Kasumi-1 (cell line): ENCODE measurements around the gene CDK14.

ENCODE experiments used
- DNase-seq, 2 experiments: peaks; one replicate each; lab custom pipeline; 2025; lab: John Stamatoyannopoulos, UW

CDK14 gene

DNA sequence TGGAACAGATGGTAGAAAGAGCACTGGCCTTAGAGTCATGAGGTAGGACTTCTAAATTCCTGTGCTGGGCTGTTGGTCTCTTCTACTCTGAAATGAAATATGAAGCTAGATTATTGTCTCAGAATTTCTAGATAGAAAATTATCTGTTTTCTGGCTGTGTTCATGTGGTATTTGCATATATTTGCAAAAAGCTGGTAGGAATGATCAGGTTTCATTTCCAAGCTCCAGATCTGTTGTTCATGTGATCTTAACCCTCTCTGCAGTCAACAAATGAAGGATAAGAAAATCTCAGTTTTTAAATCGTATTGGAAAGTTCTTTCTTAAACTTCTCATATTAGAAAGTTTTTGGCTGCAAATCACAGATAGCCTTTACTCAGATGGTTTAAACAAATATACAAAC lies 248.3 kb downstream of the CDK14 start:
- no peak for DNase-seq

DNA sequence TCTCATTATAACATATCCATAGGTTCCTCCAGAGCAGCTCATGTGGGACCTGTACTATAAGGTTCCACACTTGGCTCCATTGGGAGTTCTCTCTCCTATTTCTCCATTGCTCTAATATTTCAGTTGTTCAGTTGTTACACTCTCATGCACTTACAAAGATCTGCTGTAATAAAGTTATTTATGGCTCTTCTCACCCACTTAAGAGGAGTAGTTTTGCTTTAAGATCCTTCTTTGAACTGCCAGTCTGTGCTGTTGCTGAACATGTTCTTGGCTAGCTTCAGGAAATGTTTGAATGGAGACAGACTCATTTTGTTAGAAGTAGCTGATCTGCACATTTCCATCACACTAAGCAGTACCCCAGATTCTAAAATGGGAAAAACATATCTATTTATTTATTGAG lies 250.1 kb downstream of the CDK14 start:
- no peak for DNase-seq

DNA sequence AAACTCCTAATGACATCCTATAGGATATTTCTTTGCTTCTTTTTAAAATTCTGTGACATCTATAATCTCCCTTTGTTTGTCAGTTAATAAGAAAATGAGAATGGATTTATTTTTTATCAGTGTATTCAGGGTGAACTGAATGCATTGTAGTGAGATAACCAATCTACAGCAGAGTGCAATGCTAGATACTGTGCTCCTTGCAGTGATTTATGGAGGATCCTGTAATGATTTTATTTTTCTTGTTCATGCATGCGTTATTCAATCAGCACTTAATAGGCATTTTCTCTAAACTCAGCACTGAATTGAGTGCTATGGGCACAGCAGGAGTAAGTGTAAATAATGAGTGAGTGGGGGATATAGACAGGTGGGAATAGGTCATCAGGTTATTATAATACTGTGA lies 253.9 kb downstream of the CDK14 start:
- DNase-seq = no peak

DNA sequence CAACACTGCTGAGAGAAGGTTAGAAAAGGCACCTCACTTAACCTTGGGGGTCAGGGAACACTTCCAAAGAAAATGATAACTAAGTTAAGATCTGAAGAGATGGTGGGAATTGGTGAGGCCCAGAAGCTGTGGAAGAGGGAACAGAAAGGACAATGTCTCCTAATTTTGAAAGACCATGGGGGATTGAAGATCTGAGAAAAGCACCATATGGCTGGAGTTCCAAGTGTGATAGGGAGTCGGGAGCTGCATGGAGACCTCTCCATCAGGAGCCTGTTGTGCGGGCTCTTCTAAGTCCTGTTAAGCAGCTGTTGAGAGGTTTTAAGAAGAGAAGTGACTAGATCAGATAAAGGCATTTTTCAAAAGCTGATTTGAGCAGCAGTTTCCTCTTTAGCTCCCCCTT lies 254.3 kb downstream of the CDK14 start:
- DNase-seq = no peak

DNA sequence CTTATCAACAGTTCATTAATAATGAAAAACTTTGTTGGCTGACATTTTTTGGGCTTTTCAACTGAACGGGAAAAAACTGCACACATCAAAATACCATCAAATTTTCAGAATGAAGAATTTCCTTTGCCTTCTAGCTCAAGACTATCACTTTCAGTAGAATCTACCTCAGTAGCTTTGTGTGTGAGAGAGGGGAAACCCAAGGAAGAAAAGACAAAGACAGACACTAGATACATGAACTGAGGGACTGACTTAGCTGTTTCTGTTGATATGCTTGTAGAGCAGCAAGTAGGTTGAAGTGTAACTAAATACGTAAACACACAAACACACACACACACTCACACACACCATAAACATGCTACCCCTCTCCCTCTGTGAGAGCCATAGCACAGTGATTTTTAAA lies 257.1 kb downstream of the CDK14 start:
- DNase-seq = no peak

DNA sequence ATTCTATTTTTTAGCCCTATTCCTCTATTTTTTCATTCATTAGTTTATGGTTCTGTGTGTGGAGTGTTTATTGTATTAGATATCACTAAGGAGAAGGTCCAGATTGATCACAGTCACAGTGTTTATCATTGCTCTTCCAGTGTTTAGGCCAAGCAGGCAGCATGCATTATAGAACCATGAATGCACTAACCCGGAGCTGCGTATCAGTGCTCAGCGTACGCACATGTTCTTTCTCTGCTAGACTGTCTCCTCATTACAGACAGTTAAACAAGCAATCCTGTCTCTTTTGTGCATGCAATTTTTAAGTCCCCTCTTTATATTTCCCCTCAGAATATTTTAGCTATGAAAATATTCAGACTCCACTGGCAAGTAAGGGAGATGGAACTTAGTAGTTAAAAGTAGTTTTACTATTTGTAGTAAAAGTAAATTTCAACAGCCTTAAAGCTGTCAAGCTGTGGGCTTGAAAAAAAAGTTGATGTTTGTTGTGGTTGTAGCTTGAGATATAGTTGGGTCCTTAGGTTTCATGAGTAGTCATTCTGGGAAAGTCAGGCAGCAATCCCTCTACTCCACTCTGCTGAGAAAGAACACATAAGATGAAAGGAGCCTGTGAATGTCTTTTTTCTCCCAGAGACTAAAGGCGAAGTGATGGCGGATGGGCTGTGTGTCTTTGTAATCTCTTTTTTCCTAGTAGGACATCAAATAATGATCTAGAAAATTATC lies 260.4 kb downstream of the CDK14 start:
- DNase-seq = no peak

DNA sequence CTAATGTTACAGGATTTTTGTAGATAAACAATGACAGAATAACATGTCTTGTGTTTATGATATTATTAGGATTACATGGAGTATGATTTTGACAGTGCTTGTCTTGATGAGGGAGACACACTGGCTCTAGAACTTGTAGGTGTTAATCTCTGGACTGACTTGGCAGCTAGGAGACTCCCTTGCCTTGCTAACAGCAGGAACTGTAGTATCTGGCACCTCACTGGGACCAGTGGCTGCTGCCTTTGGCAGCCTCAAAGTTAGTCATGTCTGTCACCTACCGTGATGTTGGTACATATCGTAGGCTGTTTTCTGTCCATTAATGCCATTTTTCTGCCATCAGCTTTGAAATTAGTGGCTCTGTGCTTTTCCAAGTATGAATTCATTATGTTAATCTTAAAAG lies 261.5 kb downstream of the CDK14 start:
- no peak for DNase-seq

DNA sequence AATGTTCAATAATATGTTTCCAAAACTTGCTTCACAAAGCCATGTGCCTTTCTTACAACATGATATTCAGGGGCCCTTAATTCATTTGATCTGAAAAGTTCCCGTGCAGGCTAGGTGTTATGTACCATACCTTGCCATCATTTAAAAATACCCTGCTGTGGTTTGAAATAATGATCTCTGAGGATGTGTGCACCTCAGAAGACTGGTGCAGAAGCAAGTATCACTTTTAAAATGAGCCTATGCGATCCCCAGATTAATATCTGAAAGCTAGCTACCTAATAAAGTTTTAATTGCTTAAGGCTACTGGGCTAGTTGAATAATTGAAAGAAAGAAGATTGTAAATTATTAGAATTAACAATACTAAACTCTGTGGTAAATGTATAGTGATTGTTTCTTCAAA lies 262.4 kb downstream of the CDK14 start:
- no peak for DNase-seq

DNA sequence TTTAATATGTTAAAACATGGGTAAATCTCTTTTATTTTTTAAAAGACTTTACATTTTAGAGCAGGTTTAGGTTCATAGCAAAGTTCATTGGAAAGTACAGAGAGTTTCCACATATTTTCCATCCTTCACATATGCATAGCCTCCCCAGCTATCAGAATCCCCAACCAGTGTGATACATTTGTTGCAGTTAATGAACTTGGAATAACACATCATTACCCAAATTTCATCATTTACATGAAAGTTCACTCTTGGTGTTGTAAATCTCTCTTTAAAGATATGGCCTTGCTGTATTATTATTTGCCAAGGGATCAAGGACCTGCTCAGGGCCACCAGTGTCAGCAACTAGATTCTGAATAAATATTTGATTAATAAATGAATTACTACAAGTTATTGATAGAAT lies 263.4 kb downstream of the CDK14 start:
- DNase-seq = no peak

DNA sequence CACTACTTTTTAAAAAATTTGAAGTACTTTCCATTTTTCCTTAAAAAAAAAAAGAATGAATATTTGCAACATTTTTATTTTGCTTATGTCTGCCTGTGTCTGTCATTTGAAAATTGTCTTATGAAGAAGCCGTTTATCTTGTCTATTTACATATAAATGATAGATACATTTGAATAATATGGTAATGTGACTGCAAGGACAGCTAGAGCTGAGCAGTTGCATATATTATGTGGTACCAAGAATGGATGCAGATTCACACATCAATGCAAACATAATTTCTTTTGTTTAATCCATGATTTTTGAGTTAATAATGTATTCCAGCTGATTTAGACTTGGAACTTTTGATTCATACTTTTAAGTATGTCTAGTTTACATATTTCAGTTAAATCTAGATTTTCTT lies 268.0 kb downstream of the CDK14 start:
- no peak for DNase-seq

DNA sequence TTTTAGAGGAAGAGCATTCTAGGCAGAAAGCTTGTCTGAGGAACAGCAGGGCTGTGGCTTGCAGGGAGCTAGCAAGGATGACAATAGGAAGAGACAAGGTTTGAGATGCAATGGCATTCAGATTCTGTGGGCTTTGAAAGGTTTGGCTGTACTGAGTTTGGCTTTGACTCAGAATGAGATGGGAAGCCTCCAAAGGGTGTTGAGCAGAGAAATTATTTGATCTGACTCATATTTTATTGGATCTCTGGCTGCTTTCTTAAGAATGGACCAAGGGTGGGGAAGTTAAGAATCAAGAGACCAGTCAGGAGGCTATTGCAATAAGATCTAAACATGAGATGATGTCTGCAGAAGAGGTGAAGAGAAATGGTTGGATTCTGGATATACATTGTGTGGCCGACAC lies 273.2 kb downstream of the CDK14 start:
- DNase-seq = no peak

DNA sequence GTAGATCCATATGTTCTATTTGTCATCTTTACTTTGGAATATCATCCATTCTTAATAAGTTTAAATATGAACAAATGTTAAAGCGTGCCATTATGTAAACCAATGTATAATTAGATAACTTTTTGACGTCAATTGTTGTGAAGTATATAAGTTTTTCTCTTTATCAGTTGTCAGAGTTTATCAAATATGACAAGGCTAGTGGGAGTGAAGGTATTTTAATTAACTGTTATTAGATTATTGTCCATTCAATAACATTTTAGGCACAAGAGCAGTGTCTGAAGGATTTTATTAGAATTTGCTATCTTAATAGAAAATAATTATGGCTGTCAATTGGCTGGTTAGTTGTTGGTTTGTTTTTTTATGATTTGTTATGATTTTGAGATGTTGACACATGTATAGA lies 280.6 kb downstream of the CDK14 start:
- DNase-seq = no peak

DNA sequence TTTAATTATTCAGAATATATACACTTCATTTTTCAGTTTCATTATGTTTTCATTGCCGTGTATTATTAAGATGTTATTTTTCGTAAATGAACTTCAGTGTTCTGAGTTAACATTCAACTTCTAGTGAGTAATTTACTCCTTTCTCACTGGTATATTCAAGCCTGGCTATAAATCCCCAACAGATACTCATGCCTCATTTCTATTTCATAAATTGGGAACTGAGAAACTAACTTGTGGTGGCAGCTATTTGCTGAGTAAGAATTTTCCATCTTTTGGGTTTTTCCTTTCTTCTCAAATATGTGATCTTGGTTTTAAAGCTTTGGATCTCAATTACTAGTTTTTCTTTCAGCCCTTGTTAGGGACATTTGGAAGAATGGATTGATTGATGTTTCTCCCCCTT lies 281.1 kb downstream of the CDK14 start:
- DNase-seq = no peak

DNA sequence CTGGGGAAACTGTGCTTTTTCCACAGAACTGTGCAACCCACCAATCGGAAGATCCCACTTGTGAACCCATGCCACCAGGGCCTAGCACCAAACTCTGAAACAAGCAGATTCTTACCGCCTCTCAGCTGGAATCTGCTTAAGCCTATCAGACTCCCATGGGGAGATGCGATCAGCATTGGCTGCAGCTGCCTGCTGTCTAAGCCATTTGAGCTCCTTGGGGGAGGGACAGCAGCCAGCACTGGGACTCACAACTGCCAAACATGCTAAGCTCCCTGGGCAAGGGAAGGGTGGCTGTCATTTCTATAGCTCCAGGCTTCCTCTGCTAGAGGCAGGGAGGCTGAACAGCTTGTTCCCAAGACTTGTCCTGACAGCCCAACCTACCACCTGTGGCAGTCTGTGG lies 283.8 kb downstream of the CDK14 start:
- DNase-seq = no peak

DNA sequence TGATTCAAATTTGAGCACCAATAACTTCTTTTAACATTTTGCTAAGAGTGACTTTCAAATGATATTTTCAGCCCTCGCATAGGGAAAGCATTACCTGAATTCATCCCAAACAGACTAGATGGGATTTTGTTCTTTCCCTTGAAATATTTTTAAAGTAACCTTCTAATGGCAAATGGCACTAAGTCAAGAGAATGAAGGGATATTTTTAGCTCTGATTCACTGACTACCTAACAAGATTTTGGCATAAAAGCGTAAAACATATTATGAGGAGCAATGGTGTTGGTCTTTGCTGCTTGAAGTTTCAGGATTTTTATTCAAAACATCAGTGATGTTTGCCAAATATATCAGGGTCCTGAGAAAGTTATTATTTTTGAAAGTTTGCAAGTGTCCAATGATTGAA lies 290.3 kb downstream of the CDK14 start:
- DNase-seq = no peak

DNA sequence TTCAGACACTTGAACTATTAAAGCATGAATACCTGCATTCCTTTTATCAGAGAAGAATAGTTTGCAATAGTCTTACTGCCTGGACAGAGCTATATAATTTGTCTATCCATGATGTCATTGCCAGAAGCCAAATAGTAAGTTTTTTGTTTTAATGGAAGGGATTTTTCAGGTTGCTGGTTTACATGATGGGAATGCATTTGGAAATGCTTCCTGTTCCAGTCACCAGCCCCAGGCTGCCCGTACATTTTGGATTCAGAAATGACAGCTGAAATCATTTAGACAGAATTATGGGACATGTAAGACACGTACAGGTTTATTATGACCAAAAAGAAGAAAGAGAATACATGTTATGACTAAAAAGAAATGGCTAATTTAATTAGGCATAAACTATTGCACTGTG lies 293.1 kb downstream of the CDK14 start:
- no peak for DNase-seq

DNA sequence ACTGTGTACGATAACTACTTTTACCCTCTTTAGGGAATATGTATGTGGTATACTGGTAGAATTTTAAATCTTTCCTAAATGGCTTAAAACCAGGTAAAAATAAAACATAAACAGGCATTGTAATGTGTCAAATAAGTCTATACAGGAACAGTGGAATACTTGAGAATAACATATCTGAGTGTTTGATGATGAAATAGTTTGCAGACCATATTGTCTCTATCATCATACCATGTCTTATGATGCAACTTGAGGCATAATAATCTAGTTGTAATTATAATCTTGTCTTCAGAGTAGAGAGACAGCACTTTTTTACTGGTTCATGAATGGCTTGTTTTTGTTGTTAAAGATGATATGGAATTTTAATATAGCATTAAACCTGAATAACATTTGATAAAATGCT lies 293.5 kb downstream of the CDK14 start:
- DNase-seq = no peak

DNA sequence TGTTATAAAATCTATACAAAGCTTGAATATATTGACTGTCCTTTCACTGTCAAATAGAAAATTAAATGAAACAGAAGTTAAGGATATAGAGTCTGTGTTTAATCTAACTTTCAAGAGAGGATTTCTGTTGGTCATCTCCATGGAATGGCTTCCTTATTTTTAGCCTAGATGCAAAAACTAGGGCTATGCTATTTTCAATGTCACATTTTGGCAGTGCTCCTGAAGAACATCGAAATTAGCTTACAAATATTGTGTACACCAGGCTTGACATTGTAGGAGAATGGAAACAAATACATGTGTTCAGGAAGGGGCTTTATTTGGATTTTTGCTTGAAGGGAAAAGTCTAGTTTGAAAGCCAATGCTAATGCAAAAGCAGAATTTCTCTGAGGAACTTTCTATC lies 295.4 kb downstream of the CDK14 start:
- no peak for DNase-seq

DNA sequence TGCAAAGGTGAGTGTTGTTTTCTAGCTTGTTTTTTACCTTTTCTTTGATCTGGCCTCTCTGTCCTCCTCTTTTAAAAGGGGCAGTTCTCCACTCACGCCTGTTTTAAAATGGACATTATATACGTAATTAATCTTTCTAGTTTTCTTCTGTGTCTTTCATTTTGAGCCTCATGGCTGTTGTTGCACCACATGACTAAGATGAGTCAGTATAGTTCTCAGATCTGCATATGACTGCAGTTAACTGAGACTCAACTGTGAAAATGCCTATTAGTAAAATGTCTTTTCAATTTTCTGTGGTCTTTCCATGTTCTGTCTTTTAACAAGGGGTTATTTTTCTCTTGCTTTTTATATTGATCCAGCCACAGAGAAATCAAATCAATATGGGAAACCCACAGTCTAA lies 296.1 kb downstream of the CDK14 start:
- DNase-seq = no peak

DNA sequence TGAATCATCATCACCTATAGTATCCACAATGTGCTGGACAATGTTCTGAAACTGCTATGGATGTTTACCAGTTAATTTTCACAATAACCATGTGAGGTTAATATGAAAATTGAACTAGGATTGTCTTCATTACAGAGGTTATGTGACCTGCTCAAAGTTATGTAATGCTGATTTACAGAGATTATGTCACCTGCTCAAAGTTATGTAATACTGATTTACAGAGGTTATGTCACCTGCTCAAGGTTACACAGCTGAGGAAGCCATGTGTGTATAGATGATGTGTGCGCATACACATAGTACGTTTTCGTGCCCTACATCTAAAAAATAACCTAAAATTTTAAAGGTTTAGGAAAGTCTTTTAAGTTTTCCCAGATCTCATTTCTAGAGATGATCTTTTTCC lies 298.0 kb downstream of the CDK14 start:
- DNase-seq = no peak

DNA sequence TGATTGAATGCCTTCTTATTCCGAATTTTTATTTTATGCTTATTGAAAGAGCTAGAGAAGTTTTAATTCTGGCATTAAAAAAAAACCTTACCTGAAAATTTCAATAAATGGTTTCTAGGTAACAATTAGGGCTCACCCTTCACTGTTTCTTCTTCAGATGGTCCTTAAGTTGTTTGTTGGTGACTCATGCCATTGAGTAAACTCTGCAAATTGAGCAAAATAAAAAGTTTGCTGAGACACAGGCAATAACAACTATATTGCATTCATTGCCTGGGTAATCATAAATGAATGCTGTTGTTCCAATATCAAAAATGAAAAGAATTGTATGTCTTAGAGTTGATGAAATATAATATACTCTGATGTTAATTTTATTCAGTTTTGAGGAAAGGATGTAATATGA lies 300.3 kb downstream of the CDK14 start:
- DNase-seq = no peak

DNA sequence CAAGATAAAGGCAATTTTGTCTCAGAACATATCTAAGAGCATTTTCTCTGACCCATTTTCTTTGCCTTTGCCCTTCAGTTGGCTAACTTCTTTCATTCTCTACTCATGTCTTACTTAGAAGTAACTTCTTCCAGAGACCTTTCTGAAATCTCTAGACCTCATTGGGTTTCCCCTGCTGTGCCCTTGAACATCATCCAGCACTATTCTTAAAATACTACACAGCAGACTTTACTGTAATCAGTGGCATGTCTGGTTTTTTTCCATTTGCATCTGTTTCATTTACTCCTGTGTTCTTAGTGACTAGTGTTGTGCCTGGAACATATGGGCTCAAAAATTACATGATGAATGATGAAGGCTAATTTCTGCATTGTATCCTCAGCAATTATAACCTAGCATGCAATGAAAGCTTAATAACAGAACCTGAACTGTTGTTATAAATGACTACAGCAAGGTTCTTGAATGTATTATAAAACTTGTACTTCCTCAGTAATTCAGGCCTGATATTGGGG lies 301.9 kb downstream of the CDK14 start:
- DNase-seq = no peak

DNA sequence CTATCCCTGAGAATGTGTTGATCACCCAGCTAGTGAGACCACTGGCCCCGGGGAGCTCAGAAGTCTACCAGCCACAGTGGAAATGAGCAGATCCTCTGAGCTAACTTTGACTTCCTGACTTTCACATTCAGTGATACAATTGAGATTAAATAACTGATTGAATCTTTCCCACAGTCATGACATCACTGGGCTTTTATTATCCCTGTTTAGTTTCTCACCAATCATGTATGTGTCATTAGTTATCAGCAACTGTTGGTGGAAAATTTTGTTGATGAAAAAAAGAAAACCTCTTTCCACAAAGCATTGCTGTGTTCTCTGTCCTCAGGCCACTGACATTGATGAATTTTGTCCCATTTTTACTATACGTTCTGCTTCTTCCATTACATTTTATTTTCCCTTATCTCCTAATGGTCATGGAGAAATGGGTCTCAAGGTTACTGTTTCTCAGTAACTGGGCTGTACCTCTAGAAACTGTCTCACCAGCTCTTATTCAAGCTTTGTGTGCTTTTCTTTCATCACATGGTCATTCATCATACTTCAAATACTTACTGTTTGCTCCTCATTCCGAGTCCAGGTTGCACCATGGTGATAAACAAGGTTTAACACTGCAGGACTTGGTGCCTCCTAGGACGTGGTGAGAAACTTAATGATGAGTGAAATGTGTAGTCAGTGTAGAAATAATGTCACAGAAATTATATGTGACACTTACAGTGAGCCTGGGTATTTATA lies 304.7 kb downstream of the CDK14 start:
- no peak for DNase-seq

DNA sequence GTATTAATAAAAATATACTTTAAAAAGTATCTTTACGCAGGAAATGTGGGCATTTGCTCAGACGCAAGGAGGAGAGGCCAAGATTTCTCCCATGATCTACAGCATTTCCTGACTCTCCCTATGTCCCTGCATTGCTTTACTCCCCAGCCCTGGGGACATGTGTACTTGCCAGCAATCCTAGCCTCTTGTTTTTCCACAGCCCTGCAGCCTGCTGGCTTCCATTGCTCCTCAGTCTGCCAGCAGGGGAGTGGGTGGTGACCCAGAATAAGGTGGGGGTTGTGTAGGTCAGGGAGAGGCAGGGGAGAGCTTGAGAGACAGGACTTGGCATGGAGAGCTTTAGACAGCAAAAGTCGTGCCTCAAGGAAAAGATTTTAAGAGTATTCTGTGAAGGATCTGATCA lies 307.7 kb downstream of the CDK14 start:
- no peak for DNase-seq
